Activated CD4-positive, alpha-beta T cell treated with anti-CD3 and anti-CD28 coated beads, Interleukin-2, amount 50 U/mL, for 4 hours (primary cell): ENCODE data around the gene LMNB1.
"Not testable (repeated sequence)": the region's sequence is repeated elsewhere in the genome, so short reads cannot be mapped to it uniquely, and the experiment has no call there.

Experiments used
- DNase-seq, 2 experiments: peaks; one replicate each; pipeline ENCODE4 v3.0.0-alpha.2; 2020

Gene LMNB1, protein sequence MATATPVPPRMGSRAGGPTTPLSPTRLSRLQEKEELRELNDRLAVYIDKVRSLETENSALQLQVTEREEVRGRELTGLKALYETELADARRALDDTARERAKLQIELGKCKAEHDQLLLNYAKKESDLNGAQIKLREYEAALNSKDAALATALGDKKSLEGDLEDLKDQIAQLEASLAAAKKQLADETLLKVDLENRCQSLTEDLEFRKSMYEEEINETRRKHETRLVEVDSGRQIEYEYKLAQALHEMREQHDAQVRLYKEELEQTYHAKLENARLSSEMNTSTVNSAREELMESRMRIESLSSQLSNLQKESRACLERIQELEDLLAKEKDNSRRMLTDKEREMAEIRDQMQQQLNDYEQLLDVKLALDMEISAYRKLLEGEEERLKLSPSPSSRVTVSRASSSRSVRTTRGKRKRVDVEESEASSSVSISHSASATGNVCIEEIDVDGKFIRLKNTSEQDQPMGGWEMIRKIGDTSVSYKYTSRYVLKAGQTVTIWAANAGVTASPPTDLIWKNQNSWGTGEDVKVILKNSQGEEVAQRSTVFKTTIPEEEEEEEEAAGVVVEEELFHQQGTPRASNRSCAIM

DNA sequence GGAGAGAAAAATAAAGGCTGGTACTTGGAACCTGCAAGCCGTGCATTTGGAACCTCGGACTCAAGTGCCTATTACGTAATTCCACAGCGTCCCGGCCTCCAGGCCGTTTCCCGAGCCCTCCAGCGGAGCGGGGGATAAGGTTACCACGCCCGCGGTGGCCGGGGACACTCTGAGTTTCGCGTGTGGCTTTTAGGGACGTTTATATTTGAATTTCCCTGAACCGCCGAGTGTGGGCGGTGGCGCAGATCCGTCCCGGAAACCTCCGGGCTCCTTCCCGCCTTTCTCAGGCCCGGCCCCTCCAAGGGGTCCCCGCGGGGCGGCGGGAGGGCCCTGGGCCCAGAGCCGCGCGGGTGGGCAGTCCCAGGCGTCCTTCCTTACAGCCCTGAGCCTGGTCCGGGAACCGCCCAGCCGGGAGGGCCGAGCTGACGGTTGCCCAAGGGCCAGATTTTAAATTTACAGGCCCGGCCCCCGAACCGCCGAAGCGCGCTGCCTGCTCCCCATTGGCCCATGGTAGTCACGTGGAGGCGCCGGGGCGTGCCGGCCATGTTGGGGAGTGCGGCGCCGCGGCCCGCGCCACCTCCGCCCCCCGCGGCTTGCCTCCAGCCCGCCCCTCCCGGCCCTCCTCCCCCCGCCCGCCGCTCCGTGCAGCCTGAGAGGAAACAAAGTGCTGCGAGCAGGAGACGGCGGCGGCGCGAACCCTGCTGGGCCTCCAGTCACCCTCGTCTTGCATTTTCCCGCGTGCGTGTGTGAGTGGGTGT is at the start of gene LMNB1:
LMNB1 (plus strand) TSS at position 638 of the 758 bp plus-strand sequence. CDS start 373 bp downstream, outside the sequence.
- DNase-seq: peak; percentile 91

DNA sequence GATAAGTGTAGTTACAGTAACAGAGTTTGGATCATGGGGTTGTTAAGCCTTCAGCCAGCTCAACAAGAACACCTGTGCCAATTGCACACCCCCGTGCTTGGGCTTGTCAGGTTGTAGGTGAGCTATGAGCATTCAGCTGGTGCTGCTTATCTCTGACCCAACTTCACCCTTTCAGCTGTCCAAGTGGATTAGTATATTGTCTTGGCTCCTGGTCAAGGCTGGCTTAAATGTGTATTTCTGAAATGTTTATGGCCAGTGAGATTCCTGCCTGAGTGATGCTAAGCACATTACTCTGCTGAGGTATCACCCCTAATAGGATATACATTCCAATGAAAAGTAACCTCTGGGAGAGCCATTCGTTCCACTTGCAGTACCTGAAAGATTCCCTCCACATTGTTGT is 44.2 kb upstream of the LMNB1 start:
- no peak for DNase-seq

DNA sequence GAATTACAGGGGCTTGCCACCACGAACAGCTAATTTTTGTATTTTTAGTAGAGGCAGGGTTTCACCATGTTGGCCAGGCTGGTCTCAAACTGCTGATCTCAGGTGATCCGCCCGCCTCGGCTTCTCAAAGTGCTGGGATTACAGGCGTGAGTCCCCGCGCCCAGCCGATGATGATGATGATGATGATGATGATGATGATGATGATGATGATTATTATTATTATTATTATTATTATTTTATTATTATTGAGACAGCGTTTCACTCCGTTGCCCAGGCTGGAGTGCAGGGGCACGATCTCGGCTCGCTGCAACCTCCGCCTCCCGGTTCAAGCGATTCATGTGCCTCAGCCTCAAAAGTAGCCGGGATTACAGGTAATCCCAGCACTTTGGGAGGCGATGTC is 42.4 kb upstream of the LMNB1 start:
- DNase-seq: not testable (repeated sequence)

DNA sequence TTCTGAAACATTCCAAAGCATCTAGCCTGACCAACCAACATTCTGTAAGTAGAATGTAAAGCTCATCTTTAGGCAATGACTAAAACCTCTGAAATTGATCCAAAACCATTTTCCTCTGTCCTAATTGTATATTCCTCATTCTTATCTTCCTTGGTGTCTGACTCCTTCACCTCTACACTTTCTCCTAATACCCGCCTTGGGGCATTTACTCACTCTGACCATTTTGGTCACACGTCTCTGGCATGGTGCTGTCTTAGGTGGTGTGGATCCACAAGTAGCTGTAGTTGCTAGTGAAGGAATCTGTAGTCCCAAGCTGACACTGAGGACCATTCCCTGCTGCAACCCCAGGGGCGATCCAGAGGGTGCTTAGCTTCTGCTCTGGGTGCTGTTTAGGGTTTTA is 40.8 kb upstream of the LMNB1 start:
- no peak for DNase-seq

DNA sequence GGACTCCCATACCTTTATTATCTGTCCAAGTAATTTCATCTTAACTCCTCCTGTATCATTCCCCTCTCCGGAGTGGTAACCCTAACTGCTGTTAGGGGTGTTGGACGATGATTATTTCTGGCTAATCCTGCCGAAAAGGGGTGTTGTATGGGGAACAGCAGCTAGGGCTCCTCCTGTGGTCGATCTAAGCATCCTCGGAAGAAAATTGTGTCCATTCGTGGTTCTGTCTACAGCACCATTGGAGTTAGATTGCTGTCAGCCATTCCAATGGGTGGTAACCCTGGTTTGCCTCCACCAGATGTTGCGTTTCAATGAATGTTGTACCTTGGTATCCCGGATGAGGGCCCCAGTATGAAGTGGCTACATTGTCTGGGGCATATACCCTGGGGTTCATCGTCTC is 35.6 kb upstream of the LMNB1 start:
- no peak for DNase-seq

DNA sequence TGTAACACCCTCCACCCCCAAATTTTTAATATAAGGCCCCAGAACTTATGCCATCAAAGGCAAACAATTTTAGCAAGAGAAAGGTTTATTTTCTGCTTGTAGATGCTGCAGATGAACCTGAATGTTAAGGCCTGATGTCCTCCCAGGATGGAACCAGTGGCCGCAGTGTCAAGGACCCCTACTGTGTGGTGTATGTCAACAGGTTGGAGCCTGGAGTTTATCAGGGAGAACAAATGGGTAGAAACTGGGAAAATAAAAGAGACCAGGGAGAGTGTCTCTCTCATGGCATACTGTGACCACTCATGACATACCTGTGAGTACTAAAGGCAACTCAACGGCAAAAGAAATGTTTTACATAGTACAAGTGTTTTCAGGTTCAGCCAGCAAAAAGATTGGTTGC is 34.5 kb upstream of the LMNB1 start:
- no peak for DNase-seq

DNA sequence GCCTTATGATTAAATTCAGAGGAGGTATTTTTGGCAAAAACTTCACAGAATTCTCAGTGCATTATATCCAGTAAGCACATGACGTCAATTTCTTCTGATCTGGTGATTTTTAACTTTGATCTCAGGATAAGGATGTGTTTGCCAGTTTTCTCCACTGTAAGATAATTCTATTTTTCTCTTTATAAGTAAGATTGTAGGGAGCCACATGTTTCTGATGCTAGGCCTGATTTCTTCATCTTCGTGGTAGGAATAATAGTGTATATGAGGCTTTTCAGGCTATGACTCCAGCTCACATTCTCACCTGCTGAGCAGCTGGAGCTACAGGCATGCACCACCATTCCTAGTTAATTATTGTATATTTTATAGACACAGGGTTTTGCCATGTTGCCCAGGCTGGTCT is 32.1 kb upstream of the LMNB1 start:
- DNase-seq: no peak

DNA sequence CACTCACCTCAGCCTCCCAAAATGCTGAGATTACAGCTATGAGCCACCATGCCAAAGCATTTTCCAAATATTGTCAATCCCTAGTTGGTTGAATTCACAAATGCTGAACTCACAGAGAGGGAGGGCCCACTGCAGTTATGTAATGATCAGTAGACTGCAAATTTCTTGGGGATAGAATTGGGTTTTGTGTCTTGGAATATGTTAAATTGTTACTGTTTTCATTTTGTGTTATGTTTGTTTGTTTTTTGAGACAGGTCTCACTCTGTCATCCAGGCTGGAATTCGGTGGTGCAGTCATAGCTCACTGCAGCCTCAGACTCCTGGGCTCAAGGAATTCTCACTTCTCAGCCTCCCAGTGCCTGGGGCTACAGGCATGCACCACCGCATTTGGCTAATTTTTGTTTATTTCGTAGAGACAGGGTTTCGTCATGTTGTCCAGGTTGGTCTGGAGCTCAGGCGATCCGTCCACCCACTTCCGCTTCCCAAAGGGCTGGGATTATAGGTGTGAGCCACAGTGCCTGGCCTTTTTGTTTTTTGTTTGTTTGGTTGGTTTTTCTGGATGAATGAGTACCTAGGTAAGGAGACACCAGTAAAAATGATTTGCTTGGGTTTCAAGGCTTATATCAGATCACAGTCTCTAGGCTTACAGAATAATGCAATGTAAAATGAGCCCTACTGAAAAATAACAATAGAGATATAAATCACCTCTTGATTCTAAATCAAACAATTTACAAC is 31.5 kb upstream of the LMNB1 start:
- DNase-seq: no peak

DNA sequence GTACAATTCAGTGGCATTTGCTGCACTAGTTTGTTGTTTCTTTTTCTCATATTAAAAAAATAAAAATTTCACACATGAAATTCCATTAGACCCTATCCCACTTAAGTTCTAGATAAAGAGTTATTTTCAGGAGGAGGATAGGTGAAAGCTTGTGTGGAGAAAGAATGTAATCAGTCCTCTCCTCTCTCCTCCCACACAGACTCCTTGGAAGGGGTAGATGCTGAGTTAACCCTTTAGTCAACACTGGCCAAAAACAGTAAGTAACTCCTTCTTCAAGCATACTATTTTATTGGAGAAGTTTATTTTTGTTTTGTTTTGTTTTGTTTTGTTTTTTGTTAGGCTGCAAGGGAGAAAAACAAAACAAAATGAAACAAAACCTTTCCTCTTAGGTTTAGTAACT is 30.6 kb upstream of the LMNB1 start:
- DNase-seq: no peak

DNA sequence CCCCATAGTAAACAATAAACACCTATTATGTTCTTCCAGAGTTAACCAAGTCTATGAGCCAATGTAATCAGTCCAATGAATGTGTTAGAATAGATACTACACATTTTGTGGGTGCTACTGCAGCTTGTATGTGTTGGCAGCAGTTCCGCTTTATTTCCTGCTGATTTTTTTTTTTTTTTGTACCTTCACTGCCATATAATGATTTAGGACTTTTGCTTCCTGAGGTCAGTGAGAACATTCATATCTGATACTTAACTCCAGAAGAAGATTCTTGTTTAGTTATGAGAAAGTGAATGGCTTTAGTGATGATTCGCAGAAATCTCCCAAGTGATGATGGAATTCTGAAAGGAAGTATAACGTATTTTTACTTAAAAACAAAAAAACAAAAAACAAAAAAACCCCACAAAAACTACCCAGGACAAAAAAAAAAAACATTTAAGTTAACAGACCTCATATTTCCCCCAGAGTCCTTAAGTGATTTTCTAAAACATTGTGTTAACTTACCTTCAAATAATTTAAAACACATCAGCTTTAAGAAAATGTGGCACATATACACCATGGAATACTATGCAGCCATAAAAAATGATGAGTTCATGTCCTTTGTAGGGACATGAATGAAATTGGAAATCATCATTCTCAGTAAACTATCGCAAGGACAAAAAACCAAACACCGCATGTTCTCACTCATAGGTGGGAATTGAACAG is 24.7 kb upstream of the LMNB1 start:
- DNase-seq: no peak

DNA sequence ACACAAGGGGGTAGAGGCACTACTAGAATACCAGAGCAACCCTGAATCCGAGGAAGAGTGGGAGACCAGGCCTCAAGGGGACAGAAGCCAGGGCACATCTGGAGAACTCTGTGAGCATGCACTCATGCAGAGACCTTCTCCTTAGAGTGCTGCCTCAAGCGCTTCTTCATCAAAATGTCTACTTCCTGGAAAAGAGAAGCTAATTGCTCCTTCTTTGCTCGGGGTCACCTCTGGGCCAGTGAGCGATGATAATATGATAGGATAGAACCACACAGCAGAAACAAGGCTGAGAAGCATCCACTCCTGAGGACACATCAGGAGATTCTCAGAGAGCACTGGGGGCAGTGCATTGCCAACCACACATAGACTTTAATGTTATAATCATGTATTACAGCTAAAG is 23.7 kb upstream of the LMNB1 start:
- no peak for DNase-seq

DNA sequence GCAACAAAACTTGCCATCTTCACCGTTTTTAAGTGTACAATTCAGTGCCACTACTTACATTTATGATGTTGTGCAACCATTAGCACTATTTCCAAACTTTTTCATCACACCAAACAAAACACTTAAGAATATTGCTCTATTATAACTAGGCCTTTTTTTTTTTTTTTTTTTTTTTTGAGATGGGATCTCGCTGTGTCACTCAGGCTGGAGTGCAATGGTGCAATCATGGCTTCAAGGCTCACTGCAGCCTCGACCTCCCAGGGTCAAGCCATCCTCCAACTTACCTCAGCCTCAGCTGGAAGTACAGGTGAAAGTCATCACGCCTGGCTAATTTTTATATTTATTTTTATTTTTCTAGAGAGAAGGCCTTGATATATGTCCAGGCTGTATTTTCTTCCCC is 22.3 kb upstream of the LMNB1 start:
- no peak for DNase-seq

DNA sequence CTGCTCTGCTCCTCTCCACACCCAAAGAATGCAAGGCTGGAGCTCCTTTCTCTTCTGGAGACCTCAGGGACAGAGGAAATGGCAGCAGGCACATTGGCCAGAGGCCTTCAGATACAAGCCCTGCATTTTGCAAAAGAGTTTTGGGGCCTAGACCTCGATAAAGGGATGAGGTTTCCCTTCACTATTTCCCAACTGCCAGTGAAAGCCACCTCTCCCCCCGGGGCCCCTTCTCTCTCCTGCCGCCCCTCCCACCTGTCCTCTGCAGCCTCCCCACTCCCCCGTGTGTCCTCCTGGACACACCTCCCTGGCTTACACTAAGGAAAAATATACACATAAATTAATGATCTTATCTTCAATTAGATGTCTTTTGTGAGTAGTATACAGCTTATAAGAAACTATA is 21.3 kb upstream of the LMNB1 start:
- DNase-seq: no peak

DNA sequence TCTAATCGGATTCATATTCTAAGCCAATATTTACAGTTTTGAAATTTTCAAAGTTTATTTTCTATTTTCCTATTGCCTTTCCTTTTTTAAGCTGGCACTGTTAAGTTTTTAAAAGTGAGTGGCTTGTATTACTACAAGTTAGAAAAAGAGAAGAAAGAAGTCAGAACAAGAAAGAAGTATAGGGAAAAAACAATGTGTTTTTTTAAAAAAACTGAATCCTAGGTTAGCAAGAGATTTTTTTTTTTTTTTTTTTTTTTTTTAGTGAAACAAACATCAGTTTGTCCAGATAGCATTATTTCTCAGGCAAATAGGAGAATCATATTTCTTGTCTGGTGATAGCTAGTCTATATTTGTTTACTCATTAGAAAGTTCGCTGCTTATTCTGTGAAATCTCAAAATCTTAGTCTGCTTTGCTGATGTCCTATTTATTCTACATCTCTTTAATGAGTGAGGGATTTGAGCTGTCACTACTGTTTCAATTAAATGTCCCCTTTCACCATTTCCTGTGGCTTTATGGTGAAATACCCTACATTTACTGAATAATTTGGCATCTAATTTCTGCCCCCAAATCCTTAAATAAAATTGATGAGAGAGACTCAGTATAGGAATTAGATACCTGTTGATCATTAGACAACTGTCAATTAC is 19.1 kb upstream of the LMNB1 start:
- DNase-seq: no peak

DNA sequence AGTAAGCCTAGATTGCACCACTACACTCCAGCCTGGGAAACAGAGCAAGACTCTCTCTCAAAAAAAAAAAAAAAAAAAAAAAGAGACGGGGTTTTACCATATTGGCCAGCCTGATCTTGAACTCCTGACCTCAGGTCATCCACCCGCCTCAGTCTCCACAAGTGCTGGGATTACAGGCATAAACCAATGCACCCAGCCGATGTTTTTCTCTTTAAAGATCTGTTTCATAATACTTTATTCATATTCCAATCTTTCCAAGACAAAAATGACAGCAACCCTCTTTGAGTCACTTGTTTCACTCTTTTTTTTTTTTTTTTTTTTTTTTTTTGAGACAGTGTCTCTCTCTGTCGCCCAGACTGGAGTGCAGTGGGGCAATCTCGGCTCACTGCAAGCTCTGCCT is 13.6 kb upstream of the LMNB1 start:
- DNase-seq: no peak

DNA sequence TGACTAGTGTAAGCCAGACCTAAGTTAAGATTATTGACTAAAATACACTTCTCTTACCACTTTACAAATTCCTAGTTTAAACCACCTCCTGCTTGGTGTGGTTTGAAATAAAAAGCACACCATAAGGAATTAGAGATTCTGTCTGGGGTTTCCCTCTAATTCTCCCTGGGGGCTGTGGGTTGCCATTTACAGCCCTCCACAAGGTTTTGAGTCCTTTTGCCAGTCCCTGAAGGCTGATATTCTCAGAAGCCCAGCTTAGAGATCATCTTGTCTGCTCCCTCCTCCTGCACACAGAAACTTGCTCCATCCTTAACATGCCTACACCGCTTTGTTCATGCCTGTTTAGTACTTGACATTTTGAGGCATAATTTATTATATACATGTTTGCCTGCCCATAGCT is 7.2 kb upstream of the LMNB1 start:
- no peak for DNase-seq

DNA sequence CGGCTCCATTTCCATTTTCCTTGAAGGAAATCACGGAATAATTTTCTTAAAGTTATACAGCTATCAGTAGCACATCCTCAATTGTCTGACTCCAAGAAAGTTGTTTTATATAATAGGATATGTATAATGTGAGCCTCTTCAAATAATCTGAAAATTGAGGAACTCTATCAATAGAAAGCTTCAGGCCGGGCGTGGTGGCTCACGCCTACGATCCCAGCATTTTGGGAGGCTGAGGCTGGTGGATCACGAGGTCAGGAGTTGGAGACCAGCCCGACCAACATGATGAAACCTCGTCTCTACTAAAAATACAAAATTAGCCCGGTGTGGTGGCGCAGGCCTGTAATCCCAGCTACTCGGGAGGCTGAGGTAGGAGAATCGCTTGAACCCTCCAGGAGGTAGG is 3.4 kb upstream of the LMNB1 start:
- DNase-seq: not testable (repeated sequence)

DNA sequence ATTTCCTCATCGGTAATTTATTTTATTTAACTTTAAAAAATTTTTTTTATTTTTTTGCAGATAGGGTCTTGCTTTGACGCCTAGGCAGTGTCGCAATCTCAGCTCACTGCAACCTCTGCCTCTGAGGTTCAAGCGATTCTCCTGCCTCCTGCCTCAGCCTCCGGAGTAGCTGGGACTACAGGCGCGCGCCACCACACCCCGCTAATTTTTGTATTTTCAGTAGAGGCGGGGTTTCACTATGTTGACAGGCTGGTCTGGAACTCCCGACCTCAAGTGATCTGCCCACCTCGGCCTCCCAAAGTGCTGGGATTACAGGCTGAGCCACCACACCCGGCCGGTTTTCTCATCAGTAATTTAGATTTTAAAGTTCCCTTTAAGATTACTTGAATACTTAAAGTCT is 2.3 kb upstream of the LMNB1 start:
- not testable (repeated sequence) for DNase-seq

DNA sequence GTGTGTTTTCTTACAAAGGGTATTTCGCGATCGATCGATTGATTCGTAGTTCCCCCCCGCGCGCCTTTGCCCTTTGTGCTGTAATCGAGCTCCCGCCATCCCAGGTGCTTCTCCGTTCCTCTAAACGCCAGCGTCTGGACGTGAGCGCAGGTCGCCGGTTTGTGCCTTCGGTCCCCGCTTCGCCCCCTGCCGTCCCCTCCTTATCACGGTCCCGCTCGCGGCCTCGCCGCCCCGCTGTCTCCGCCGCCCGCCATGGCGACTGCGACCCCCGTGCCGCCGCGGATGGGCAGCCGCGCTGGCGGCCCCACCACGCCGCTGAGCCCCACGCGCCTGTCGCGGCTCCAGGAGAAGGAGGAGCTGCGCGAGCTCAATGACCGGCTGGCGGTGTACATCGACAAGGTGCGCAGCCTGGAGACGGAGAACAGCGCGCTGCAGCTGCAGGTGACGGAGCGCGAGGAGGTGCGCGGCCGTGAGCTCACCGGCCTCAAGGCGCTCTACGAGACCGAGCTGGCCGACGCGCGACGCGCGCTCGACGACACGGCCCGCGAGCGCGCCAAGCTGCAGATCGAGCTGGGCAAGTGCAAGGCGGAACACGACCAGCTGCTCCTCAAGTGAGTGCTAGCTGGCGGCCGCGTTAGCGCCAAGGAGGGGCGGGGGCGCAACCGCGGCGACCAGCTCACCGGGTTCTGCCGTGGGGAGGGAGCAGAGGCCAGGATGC is 480 bp downstream of the LMNB1 start:
- peak; percentile 31 to 49 for DNase-seq

DNA sequence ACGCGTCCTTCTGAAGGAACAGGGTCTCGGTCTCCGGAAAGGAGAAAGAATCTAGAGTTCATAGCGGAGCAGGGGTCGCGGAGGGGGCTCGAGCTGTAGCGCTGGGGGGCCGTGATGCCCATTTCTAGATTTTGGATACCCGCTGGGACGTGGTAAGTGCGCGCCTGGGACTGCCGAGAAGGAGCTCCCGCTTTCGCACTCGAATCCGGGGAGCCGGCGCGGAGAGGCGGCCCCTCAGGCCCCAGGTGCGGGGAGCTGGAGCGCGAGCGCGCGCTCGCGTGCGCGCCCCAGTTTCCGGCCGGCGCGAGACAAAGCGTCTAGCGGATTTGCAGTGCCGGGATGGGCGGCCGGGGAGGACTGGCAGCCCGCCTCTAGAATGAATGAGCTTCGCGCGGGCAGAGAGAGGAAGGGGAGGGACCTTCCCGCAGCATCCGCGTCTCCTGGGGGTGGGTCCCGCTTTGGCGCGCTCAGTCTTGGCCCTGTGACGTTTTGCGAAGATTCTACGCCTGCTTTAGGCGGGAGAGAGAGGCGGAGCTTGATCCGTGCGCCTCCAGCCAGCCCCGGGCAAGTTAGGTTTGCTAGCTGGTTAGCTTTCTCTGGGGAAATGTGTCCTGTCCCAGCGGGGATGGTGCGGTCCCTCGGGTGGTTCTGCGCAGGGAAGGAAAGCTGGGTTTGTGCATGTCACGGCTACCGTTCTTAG is 1.2 kb downstream of the LMNB1 start:
- DNase-seq: peak; percentile 87 to 90
